Immature natural killer cell (primary cell): ENCODE measurements around the gene AMIGO3. TPM values are rescaled to one million over a fixed set of nuclear protein-coding genes. Genes with fewer than 3 reads are reported as not detected.
"Not testable (repeated sequence)": the region's sequence is repeated elsewhere in the genome, so short reads cannot be mapped to it uniquely, and the experiment has no call there.

Experiments used
- DNase-seq, 3 donors: peaks; one replicate each; pipeline ENCODE4 v3.0.0; 2022; ENCODE audit warnings: mixed read lengths in 1 of 3
- H3K27ac Mint-ChIP-seq, 6 donors: one replicate each; pipeline ENCODE4 v1.8.0; 2020; ENCODE audit warnings: mixed read lengths in 6 of 6, mild to moderate bottlenecking in 5 of 6, inconsistent platforms in 4 of 6, moderate library complexity in 3 of 6
- H3K27me3 Mint-ChIP-seq, 3 donors: one replicate each; pipeline ENCODE4 v1.8.0; 2020 to 2021; ENCODE audit warnings: low read depth in 3 of 3, mild to moderate bottlenecking in 3 of 3, mixed read lengths in 3 of 3, moderate library complexity in 3 of 3, inconsistent platforms in 1 of 3
- H3K36me3 Mint-ChIP-seq, 3 donors: one replicate each; pipeline ENCODE4 v1.8.0; 2020; ENCODE audit warnings: mixed read lengths in 3 of 3, inconsistent platforms in 2 of 3, mild to moderate bottlenecking in 2 of 3
- H3K4me1 Mint-ChIP-seq, 2 donors: one replicate each; pipeline ENCODE4 v1.8.0; 2020; ENCODE audit warnings: inconsistent platforms in 2 of 2, mild to moderate bottlenecking in 2 of 2, mixed read lengths in 2 of 2, moderate library complexity in 1 of 2
- H3K4me3 Mint-ChIP-seq, 5 donors: one replicate each; pipeline ENCODE4 v1.8.0; 2020; ENCODE audit warnings: mild to moderate bottlenecking in 5 of 5, mixed read lengths in 5 of 5, inconsistent platforms in 3 of 5, moderate library complexity in 3 of 5
- H3K9me3 Mint-ChIP-seq, 6 donors: one replicate each; pipeline ENCODE4 v1.8.0; 2020; ENCODE audit warnings: mild to moderate bottlenecking in 6 of 6, mixed read lengths in 6 of 6, inconsistent platforms in 4 of 6, moderate library complexity in 3 of 6
- polyA plus RNA-seq, 3 donors: library from polyadenylated mRNA; unstranded; fragments of 300-500 nt; fragmentation: Illumina TruSeq; gene quantifications; one replicate each; pipeline ENCODE4 v1.2.3, GENCODE V29; 2021

AMIGO3 gene
- 1 to 10 TPM in 2 of 3 donors, not detected in 1; 1.5 to 1.7 TPM for polyA plus RNA-seq

DNA sequence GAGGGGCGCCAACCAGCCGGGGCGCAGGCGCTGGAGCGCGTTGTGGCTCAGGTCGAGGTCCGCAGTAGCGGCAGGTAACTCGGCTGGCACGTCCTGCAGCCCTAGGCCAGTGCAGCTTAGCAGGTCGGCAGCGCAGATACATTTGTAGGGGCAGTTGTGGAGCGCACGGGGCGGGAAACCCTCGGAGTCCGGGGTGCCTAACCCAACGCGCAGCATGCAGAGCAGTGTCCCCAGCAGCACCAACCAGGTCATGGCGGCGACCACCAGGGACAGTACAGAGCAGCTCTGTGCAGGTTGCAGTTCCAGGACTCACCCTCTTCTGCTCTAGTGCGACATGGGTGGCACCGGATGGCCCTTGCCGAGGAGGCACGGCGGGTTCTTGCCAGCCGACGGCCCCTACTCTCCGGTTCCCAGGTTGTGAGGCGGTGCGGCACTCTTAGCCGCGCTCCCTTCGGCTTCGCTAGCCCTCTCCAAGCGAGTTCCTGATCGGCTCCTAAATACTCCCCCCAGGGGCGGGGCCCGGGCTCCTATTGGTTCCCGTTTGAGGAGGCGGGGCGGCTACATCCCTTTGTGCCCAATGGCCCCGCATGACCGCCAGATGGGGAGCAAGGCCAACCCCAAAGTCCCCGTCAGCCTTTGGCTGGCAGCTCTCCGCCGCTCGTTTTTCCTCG is at the start of gene AMIGO3:
TSS of gene AMIGO3 (minus strand) at position 471 of the 671 bp plus-strand sequence. CDS start at position 252, 219 bp downstream.
- Mint-ChIP-seq H3K36me3 (no peaks in the 10 kb centered on the region), H3K9me3 (peaks cover 0 to 1% (median 0%) of the 10 kb centered on the region in 6 donors), H3K4me1 (peaks cover 31 to 43% of the 10 kb centered on the region in 2 donors), H3K4me3 (peak within 1 kb of the TSS; percentile 89 to 93 (median 92)), H3K27me3 (peaks cover 4 to 9% (median 6%) of the 10 kb centered on the region in 3 donors), H3K27ac (peak within 1 kb of the TSS; percentile 73 to 92 (median 80))
- peak; percentile 89 for DNase-seq

DNA sequence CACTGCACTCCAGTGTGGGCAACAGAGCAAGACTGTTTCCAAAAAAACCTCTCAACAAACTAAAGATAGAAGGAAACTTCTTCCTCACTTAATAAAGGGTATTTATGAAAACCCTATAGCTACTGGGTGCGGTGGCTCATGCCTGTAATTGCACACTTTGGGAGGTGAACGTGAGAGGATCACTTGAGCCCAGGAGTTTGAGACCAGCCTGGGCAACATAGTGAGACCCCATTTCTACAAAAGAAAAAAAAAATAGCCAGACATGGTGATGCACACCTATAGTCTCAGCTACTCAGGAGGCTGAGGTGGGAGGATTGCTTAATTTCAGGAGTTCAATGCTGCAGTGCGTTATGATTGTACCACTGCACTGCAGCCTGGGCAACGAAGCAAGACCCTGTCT is 44.5 kb upstream of the AMIGO3 start:
- H3K27ac Mint-ChIP-seq, result no peak overlapping the region
- H3K27me3 Mint-ChIP-seq, result no peaks in the 10 kb centered on the region
- H3K9me3 Mint-ChIP-seq, result no peaks in the 10 kb centered on the region
- peaks cover 0 to 3% (median 0%) of the 10 kb centered on the region in 3 donors for H3K36me3 Mint-ChIP-seq
- H3K4me1 Mint-ChIP-seq, result peaks cover 6 to 26% of the 10 kb centered on the region in 2 donors
- no peak for DNase-seq
- H3K4me3 Mint-ChIP-seq, result no peak overlapping the region

- Mint-ChIP-seq H3K9me3 (no peaks in the 10 kb centered on the region), H3K4me1 (peaks cover 10 to 29% of the 10 kb centered on the region in 2 donors), H3K27me3 (no peaks in the 10 kb centered on the region), H3K36me3 (peaks cover 0 to 3% (median 0%) of the 10 kb centered on the region in 3 donors), H3K4me3 (no peak overlapping the region), H3K27ac (no peak overlapping the region)
- no peak for DNase-seq
Observed at GRCh38 chr3:49761661-49762060, 42.2 kb upstream of the AMIGO3 start.

- Mint-ChIP-seq H3K9me3 (no peaks in the 10 kb centered on the region), H3K27ac (no peak overlapping the region), H3K36me3 (peaks cover 0 to 3% (median 0%) of the 10 kb centered on the region in 3 donors), H3K4me1 (peaks cover 21 to 45% of the 10 kb centered on the region in 2 donors), H3K27me3 (no peaks in the 10 kb centered on the region), H3K4me3 (no peak overlapping the region)
- no peak for DNase-seq
Observed at GRCh38 chr3:49759226-49759625, 39.7 kb upstream of the AMIGO3 start.

DNA sequence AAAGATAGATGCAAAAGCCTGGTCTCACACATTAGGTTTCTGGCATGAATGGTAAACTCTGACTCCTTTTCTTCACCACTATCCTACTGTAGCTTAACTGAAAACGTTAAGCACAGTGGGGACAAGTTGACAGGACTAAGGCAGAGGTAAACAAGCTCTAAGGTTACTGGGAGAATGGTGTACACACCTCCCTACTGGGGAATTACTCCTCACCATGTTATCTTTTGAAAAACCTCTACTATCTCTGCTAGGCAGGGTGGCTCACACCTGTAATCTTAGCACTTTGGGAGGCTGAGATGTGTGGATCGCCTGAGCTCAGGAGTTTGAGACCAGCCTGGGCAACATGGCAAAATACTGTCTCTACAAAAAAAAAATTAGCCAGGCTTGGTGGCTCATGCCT is 37.7 kb upstream of the AMIGO3 start:
- Mint-ChIP-seq H3K9me3 (no peaks in the 10 kb centered on the region), H3K36me3 (peaks cover 0 to 3% (median 0%) of the 10 kb centered on the region in 3 donors), H3K27me3 (peaks cover 0 to 1% (median 0%) of the 10 kb centered on the region in 3 donors), H3K4me1 (peaks cover 25 to 60% of the 10 kb centered on the region in 2 donors), H3K27ac (no peak overlapping the region), H3K4me3 (no peak overlapping the region)
- DNase-seq, result no peak

DNA sequence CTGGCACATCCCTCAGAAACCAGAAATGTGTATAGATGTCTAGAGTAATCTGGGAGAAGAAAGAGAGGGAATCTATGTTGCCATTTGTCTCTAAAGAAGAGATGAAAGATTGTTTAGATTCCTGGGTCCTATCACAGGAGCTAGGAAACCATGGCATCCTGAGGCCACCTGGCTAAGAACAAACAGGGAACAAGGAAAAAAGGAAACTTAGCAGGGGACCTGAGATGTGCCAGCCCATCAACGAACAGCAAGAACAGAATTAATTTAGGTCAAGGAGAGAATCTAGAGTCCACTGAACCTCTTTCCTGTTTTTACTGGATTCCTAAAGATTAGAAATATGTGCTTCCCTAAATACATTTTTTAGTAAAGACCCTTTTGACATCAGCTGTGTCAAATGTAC is 36.6 kb upstream of the AMIGO3 start:
- H3K36me3 Mint-ChIP-seq, result peaks cover 0 to 3% (median 0%) of the 10 kb centered on the region in 3 donors
- no peaks in the 10 kb centered on the region for H3K9me3 Mint-ChIP-seq
- H3K4me3 Mint-ChIP-seq, result no peak overlapping the region

GRCh38 chr3:49754536-49754935 is 35.1 kb upstream of the AMIGO3 start:
- Mint-ChIP-seq H3K4me1 (peaks cover 29 to 61% of the 10 kb centered on the region in 2 donors), H3K27me3 (peaks cover 0 to 2% (median 0%) of the 10 kb centered on the region in 3 donors), H3K27ac (peak overlapping the region in 1 of 6 donors; percentile 33), H3K4me3 (no peak overlapping the region), H3K36me3 (peaks cover 0 to 3% (median 0%) of the 10 kb centered on the region in 3 donors), H3K9me3 (no peaks in the 10 kb centered on the region)
- DNase-seq, result no peak

More for the DNA sequence above, 36.6 kb upstream of the AMIGO3 start:
- Mint-ChIP-seq H3K27ac (no peak overlapping the region), H3K4me1 (peaks cover 25 to 60% of the 10 kb centered on the region in 2 donors), H3K27me3 (peaks cover 0 to 1% (median 0%) of the 10 kb centered on the region in 3 donors)
- DNase-seq, result no peak

DNA sequence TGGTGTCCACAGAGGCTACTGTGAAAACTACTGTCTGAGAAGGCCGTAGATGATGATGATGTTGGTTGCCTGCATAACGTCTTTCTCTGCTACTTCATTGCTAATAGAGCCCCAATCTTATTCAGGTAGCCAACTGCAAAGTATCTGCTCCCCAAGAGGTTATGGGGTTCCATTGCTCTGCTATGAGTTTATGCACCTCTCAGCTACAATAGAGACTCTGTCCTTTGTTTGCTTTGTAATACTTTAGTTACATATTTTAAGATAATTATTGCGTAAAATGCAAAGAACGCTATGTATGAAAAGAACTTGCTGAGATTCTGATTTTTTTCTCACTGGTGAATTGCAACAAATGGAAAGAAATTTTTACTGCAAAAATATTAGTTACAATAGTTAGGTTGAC is 32.0 kb upstream of the AMIGO3 start:
- Mint-ChIP-seq H3K4me3 (no peak overlapping the region), H3K36me3 (peaks cover 0 to 7% (median 7%) of the 10 kb centered on the region in 3 donors), H3K27me3 (peaks cover 0 to 2% (median 2%) of the 10 kb centered on the region in 3 donors), H3K9me3 (no peaks in the 10 kb centered on the region), H3K27ac (no peak overlapping the region), H3K4me1 (peaks cover 21 to 40% of the 10 kb centered on the region in 2 donors)
- DNase-seq, result no peak

DNA sequence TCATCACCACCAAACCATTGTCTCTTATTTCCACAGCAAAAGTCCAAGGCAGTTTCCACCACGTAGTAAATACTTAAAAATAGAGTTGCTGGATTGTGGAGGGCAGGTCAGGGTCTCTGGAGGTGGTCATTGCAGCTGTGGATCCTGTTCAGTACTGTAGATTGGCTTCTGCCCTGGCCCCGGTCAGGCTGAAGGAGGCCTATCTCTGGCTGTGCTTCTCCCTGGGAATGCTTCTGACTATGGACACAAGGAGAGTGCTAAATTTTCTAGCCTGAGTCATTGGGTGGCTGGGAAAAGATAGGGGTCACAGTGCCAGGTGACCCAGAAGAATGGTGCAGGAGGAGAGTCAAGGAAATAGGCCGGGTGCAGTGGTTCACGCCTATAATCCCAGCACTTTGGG is 30.6 kb upstream of the AMIGO3 start:
- DNase-seq, result no peak
- H3K36me3 Mint-ChIP-seq, result peaks cover 0 to 7% (median 7%) of the 10 kb centered on the region in 3 donors
- no peaks in the 10 kb centered on the region for H3K9me3 Mint-ChIP-seq
- H3K4me1 Mint-ChIP-seq, result peaks cover 11 to 28% of the 10 kb centered on the region in 2 donors
- peaks cover 0 to 2% (median 2%) of the 10 kb centered on the region in 3 donors for H3K27me3 Mint-ChIP-seq
- H3K27ac Mint-ChIP-seq, result peak overlapping the region in 1 of 6 donors; percentile 61
- H3K4me3 Mint-ChIP-seq, result no peak overlapping the region

- peaks cover 0 to 11% (median 9%) of the 10 kb centered on the region in 3 donors for H3K36me3 Mint-ChIP-seq
- peaks cover 16 to 27% of the 10 kb centered on the region in 2 donors for H3K4me1 Mint-ChIP-seq
- H3K27ac Mint-ChIP-seq, H3K4me3 Mint-ChIP-seq, H3K27me3 Mint-ChIP-seq, DNase-seq, H3K9me3 Mint-ChIP-seq: not testable (repeated sequence)
Observed at GRCh38 chr3:49748874-49749273, 29.4 kb upstream of the AMIGO3 start.

DNA sequence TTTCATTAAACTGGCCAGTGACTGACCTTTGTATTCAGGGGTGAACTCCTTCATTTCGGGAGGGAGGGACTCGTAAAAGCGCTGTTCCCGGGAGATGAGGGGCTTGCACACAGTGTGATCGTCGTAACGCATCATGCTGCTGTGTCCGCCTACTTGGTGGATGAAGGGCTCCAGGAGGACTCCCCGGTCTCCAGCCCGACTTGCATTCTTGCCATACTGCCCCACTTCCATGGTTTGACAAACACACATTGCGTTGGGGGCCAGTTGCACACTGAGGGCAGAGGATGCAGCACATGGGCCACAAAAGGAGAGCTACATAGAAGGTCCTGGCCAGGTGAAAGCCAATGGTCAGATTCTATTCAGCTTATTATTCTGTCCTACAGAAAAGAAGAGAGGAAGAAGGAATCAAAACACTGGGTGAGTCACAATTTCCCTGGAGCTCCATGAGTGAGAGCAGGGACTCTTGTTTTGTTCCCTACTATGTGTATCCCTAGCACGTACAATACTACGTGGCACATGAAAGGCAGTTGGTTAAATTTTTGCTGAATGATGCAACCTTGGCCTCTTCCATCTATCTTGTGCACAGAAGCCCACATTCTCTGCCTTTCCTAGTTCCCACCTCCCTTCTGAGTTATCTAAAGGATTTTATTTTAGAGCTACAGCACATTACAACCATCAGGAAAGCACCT is 28.5 kb upstream of the AMIGO3 start:
- Mint-ChIP-seq H3K36me3 (peaks cover 0 to 11% (median 9%) of the 10 kb centered on the region in 3 donors), H3K9me3 (no peaks in the 10 kb centered on the region), H3K4me3 (no peak overlapping the region), H3K4me1 (peaks cover 11 to 18% of the 10 kb centered on the region in 2 donors), H3K27me3 (peaks cover 0 to 3% (median 1%) of the 10 kb centered on the region in 3 donors), H3K27ac (peak overlapping the region in 1 of 6 donors; percentile 34)
- no peak for DNase-seq

GRCh38 chr3:49745986-49746385 is 26.5 kb upstream of the AMIGO3 start:
- Mint-ChIP-seq H3K36me3 (peaks cover 0 to 11% (median 9%) of the 10 kb centered on the region in 3 donors), H3K27ac (peak overlapping the region in 1 of 6 donors; percentile 80), H3K27me3 (peaks cover 0 to 6% (median 1%) of the 10 kb centered on the region in 3 donors), H3K4me3 (no peak overlapping the region), H3K4me1 (peaks cover 11 to 16% of the 10 kb centered on the region in 2 donors), H3K9me3 (no peaks in the 10 kb centered on the region)
- DNase-seq, result no peak

DNA sequence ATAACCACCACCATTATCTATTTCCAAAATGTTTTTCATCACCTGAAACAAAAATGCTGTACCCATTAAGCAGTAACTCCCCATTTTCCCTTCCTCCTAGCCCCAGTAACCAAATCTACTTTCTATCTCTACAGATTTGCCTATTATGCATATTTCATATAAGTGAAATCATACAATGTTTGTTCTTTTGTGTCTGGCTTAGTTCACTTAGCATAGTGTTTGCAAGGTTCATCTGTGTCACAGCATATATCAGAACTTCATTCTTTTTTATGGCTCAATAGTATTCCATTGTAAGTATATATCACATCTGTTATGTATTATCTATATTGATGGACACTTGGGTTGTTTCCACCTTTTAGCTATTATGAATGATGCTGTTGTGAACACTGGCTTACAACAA is 20.9 kb upstream of the AMIGO3 start:
- H3K27me3 Mint-ChIP-seq, result peaks cover 0 to 4% (median 0%) of the 10 kb centered on the region in 3 donors

More for the DNA sequence above, 20.9 kb upstream of the AMIGO3 start:
- no peak overlapping the region for H3K27ac Mint-ChIP-seq
- peaks cover 0 to 22% (median 11%) of the 10 kb centered on the region in 3 donors for H3K36me3 Mint-ChIP-seq
- peaks cover 5 to 11% of the 10 kb centered on the region in 2 donors for H3K4me1 Mint-ChIP-seq
- H3K4me3 Mint-ChIP-seq, result no peak overlapping the region
- H3K9me3 Mint-ChIP-seq, result no peaks in the 10 kb centered on the region
- DNase-seq, result no peak
